GM12878 (cell line): ENCODE data around the gene ALDH1L1. TPM values are rescaled to one million over a fixed set of nuclear protein-coding genes. Genes with fewer than 3 reads are reported as not detected.

Experiments used
- ATAC-seq: fragments of 200-7000 bp; cut with Tn5 transposase; 3 replicates; pipeline ENCODE4 v1.9.1; 2020; ENCODE audit warnings: mild to moderate bottlenecking, moderate library complexity
- BruUV-seq: library from RNA; stranded (reverse); fragments of 400-500 nt; replicated peaks from 2 replicates; lab custom pipeline; 2021; lab: Mats Ljungman, UMichigan
- CTCF ChIA-PET: fragments of 300-600 bp; sonication (Branson Sonifier 250); formaldehyde crosslinking; extraction: SDS; loops from one replicate; lab custom pipeline; 2021; ENCODE audit warnings: inconsistent platforms; lab: Yijun Ruan, JAX
- POLR2A ChIA-PET: fragments of 350-600 bp; formaldehyde crosslinking; extraction: SDS; loops from one replicate; lab custom pipeline; 2021; ENCODE audit warnings: inconsistent platforms; lab: Charles Lee
- RAD21 ChIA-PET: fragments of 300-600 bp; sonication (Branson Sonifier 250); formaldehyde crosslinking; loops from one replicate; lab custom pipeline; 2023; ENCODE audit warnings: antibody characterized with exemption; ENCODE audit not compliant: unreplicated experiment; lab: Charles Lee
- SMC1A ChIA-PET: fragments of 300-600 bp; sonication (Branson Sonifier 250); formaldehyde crosslinking; loops from one replicate; lab custom pipeline; 2023; ENCODE audit not compliant: unreplicated experiment, uncharacterized antibody; lab: Charles Lee
- DNase-seq: peaks from one replicate; pipeline ENCODE4 v3.0.0-alpha.2; 2011; ENCODE audit warnings: low read depth, low spot score
- FAIRE-seq: peaks from 3 replicates; lab custom pipeline; 2011; peaks lifted over from hg19 to GRCh38; lab: Jason Lieb, UNC
- H2AFZ ChIP-seq: 2 replicates; pipeline ENCODE4 v1.6.0; 2011; ENCODE audit warnings: low read depth, low read length, control low read depth; ENCODE audit not compliant: control insufficient read depth
- H3K27ac ChIP-seq: 2 replicates; pipeline ENCODE4 v1.5.1; 2011; ENCODE audit warnings: control low read depth; ENCODE audit not compliant: control insufficient read depth, insufficient read depth
- H3K27me3 ChIP-seq, 2 experiments: replicated peaks in 1 of 2; 2 replicates each; pipeline versions ENCODE4 v1.6.0 to v1.6.1; 2011; ENCODE audit warnings: low read length in 1 of 2; ENCODE audit not compliant: control insufficient read depth in 2 of 2, insufficient read depth in 2 of 2
- H3K36me3 ChIP-seq, 2 experiments: 2 replicates each; pipeline ENCODE4 v1.5.1; 2011; ENCODE audit warnings: low read length in 1 of 2; ENCODE audit not compliant: control insufficient read depth in 2 of 2, insufficient read depth in 2 of 2
- H3K4me1 ChIP-seq: 2 replicates; pipeline ENCODE4 v1.6.1; 2011; ENCODE audit warnings: mild to moderate bottlenecking, low read length, moderate library complexity, mixed read lengths; ENCODE audit not compliant: control insufficient read depth, insufficient read depth
- H3K4me2 ChIP-seq: 2 replicates; pipeline ENCODE4 v1.6.0; 2011; ENCODE audit warnings: control low read depth; ENCODE audit not compliant: control insufficient read depth, insufficient read depth
- H3K4me3 ChIP-seq: fragments of 200-600 bp; sonication (generic); 2 replicates; pipeline ENCODE4 v1.5.1; 2016
- H3K79me2 ChIP-seq: 2 replicates; pipeline ENCODE4 v1.6.0; 2011; ENCODE audit warnings: low read length; ENCODE audit not compliant: control insufficient read depth, insufficient read depth
- H3K9ac ChIP-seq: 2 replicates; pipeline ENCODE4 v1.8.0; 2011; ENCODE audit warnings: low read length, control low read depth, mixed read lengths; ENCODE audit not compliant: control insufficient read depth, insufficient read depth
- H3K9me3 ChIP-seq: replicated peaks from 3 replicates; pipeline ENCODE4 v1.5.1; 2011; ENCODE audit warnings: mild to moderate bottlenecking, low read length; ENCODE audit not compliant: control insufficient read depth, insufficient read depth
- H4K20me1 ChIP-seq: 2 replicates; pipeline ENCODE4 v1.6.0; 2011; ENCODE audit not compliant: control insufficient read depth, insufficient read depth
- BCL11A ChIP-seq: IDR thresholded peaks from 2 replicates; pipeline ENCODE4 v1.6.1; 2011; ENCODE audit warnings: low read depth, low read length
- BRCA1 ChIP-seq: IDR thresholded peaks from 2 replicates; pipeline ENCODE4 v1.6.1; 2011; ENCODE audit warnings: low read depth, low read length, improper control_type of control experiment
- CEBPB ChIP-seq, 2 experiments: fragments of 150-350 bp in 1 of 2; IDR thresholded peaks; 2 replicates each; pipeline ENCODE4 v1.6.1; 2012 to 2014; ENCODE audit warnings: low read depth in 2 of 2, low read length in 2 of 2, borderline replicate concordance in 1 of 2, inconsistent platforms in 1 of 2
- CREB1 ChIP-seq: IDR thresholded peaks from 2 replicates; pipeline ENCODE4 v1.6.1; 2012; ENCODE audit warnings: low read depth, mild to moderate bottlenecking, inconsistent platforms
- EP300 ChIP-seq, 2 experiments: fragments of 150-350 bp in 1 of 2; IDR thresholded peaks; 2 replicates each; pipeline ENCODE4 v1.6.1; 2011 to 2012; ENCODE audit warnings: low read depth in 2 of 2, low read length in 2 of 2, borderline replicate concordance in 1 of 2, improper control_type of control experiment in 1 of 2, inconsistent platforms in 1 of 2; ENCODE audit not compliant: control insufficient read depth in 1 of 2
- FOS ChIP-seq: IDR thresholded peaks from 3 replicates; pipeline ENCODE4 v1.6.1; 2011; ENCODE audit warnings: borderline replicate concordance; ENCODE audit not compliant: insufficient read length; ENCODE audit errors: extremely low read depth
- POU2F2 ChIP-seq: IDR thresholded peaks from 3 replicates; pipeline ENCODE4 v1.6.1; 2011; ENCODE audit warnings: low read depth, mild to moderate bottlenecking, low read length, borderline replicate concordance
- TAF1 ChIP-seq: IDR thresholded peaks from 2 replicates; pipeline ENCODE4 v1.6.1; 2011; ENCODE audit warnings: mild to moderate bottlenecking, low read depth, low read length, borderline replicate concordance
- TARDBP ChIP-seq: IDR thresholded peaks from 2 replicates; pipeline ENCODE4 v1.6.1; 2016; ENCODE audit warnings: borderline replicate concordance
- ZNF207 ChIP-seq: fragments of 450-650 bp; IDR thresholded peaks from 2 replicates; pipeline ENCODE4 v1.6.1; 2014; ENCODE audit warnings: antibody characterized with exemption, mild to moderate bottlenecking, borderline replicate concordance
- ZNF622 ChIP-seq: fragments of 450-650 bp; IDR thresholded peaks from 2 replicates; pipeline ENCODE4 v1.6.1; 2017; ENCODE audit warnings: mild to moderate bottlenecking, inconsistent platforms
- WGBS: methylation state at CpG from one replicate; pipeline ENCODE4 v1.1.6; 2016; ENCODE audit warnings: low lambda C conversion rate; ENCODE audit not compliant: insufficient replicate concordance, insufficient coverage; ENCODE audit errors: missing lambda C conversion rate; 5-methylcytosine and 5-hydroxymethylcytosine counted together
- in situ Hi-C: fragments of 300-500 bp; cut with MboI; formaldehyde crosslinking; loops from 9 replicates; pipeline ENCODE4 v1.14.3; 2018; ENCODE audit warnings: mixed read lengths
- intact Hi-C: fragments of 100-400 bp; cut with micrococcal nuclease; formaldehyde crosslinking; loops from one replicate; pipeline ENCODE4 v1.14.2; 2022; ENCODE audit not compliant: unreplicated experiment
- polyA plus RNA-seq, 11 experiments: library from polyadenylated mRNA; depleted of rRNA in 4 of 11; unstranded in 6 of 11; stranded (reverse) in 5 of 11; fragments of >200 nt; fragmentation: Nextera tagmentation in 4 of 11; fragmentation: Illumina TruSeq in 1 of 11; extraction: Ambion mirVana in 4 of 11; extraction: Trizol in 1 of 11; gene quantifications; 1 replicate in 1 of 11; 2 replicates in 10 of 11; pipeline versions ENCODE4 v1.2.1 to v1.2.3, GENCODE V29; 2011 to 2016; ENCODE audit warnings: inconsistent platforms in 2 of 11, missing spikeins in 2 of 11, low read depth in 1 of 11
- total RNA-seq, 4 experiments: library from RNA; depleted of rRNA in 3 of 4; stranded (reverse); fragments of >200 nt in 3 of 4; fragmentation: Illumina TruSeq in 1 of 4; extraction: Trizol in 1 of 4; gene quantifications; 2 replicates each; pipeline versions ENCODE4 v1.2.1 to v1.2.3, GENCODE V29; 2013 to 2021
- TF ChIP-seq, protein P1 (sequence below): IDR thresholded peaks from 2 replicates; pipeline ENCODE4 v1.6.1; 2012; ENCODE audit warnings: improper control_type of control experiment, low read depth, low read length; ENCODE audit not compliant: insufficient replicate concordance
- TF ChIP-seq, protein P2 (sequence below): fragments of 450-650 bp; IDR thresholded peaks from 2 replicates; pipeline ENCODE4 v1.6.1; 2017; ENCODE audit warnings: mild to moderate bottlenecking, moderate library complexity
- TF ChIP-seq, protein P3 (sequence below): fragments of 450-650 bp; IDR thresholded peaks from 2 replicates; pipeline ENCODE4 v1.6.1; 2014; ENCODE audit warnings: mild to moderate bottlenecking

Gene ALDH1L1
- total and polyA plus RNA-seq, 10 of the 15 experiments (the other 5 are each of a cell fraction or from before 2014, with no cell fraction given): 0.04 to 18.2 (median 0.45) TPM

DNA sequence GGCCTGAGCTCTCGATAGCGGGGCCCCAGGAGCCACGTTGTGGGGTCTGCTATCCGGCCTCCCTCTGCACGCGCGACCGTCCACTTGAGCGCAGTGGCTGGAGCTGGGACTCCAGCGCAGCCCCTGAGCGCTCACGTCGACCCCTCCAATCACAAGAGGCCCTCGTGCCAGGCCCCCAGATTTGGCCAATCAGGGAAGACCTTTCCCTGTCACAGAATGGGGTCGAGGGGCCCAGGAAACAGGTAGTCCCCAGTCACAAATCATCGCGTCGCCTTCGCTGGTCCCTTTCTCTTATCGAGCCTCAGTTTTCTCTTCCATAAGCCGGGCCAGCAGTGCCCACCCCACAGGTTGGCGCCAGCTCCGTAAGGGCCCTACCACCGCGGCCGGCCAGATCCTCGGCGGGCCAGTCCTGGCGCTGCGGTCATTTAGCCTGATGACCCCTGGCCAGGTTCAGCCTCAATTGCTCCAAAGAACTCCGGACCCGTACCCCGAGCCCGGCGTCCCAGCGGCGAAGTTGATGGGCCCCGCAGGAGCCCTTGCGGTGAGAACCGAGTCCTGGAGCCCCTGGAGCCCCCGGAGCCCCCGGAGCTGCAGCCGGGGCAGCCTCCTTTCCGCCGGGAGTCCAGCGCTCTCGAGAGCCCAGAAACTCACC is 435 bp downstream of the ALDH1L1 start:
- no peak overlapping the region for H3K9ac ChIP-seq
- BruUV-seq: no TSS peak
- ChIA-PET SMC1A (no interaction called here), RAD21 (no interaction called here), CTCF (no interaction called here), POLR2A (no interaction called here)
- no peaks in the 10 kb centered on the region for H3K4me1 ChIP-seq
- no peak for ATAC-seq
- WGBS: 9% methylated on average over 47 of the region's 47 CpGs
- H3K4me3 ChIP-seq: no peak overlapping the region
- no peak overlapping the region for H3K27ac ChIP-seq
- DNase-seq: no peak
- no peak for FAIRE-seq
- no peaks in the 10 kb centered on the region for H4K20me1 ChIP-seq
- intact Hi-C loops (no loop called here), in situ Hi-C loops (no loop called here)
- H3K79me2 ChIP-seq: no peaks in the 10 kb centered on the region
- no peak overlapping the region for H2AFZ ChIP-seq
- no peaks in the 10 kb centered on the region for H3K36me3 ChIP-seq
- no peaks in the 10 kb centered on the region for H3K9me3 ChIP-seq
- H3K27me3 ChIP-seq: peaks cover 0 to 3% of the 10 kb centered on the region in 2 experiments; a peak in 1 of 4 replicates
- no peak overlapping the region for H3K4me2 ChIP-seq
- TF ChIP-seq, protein P1, sequence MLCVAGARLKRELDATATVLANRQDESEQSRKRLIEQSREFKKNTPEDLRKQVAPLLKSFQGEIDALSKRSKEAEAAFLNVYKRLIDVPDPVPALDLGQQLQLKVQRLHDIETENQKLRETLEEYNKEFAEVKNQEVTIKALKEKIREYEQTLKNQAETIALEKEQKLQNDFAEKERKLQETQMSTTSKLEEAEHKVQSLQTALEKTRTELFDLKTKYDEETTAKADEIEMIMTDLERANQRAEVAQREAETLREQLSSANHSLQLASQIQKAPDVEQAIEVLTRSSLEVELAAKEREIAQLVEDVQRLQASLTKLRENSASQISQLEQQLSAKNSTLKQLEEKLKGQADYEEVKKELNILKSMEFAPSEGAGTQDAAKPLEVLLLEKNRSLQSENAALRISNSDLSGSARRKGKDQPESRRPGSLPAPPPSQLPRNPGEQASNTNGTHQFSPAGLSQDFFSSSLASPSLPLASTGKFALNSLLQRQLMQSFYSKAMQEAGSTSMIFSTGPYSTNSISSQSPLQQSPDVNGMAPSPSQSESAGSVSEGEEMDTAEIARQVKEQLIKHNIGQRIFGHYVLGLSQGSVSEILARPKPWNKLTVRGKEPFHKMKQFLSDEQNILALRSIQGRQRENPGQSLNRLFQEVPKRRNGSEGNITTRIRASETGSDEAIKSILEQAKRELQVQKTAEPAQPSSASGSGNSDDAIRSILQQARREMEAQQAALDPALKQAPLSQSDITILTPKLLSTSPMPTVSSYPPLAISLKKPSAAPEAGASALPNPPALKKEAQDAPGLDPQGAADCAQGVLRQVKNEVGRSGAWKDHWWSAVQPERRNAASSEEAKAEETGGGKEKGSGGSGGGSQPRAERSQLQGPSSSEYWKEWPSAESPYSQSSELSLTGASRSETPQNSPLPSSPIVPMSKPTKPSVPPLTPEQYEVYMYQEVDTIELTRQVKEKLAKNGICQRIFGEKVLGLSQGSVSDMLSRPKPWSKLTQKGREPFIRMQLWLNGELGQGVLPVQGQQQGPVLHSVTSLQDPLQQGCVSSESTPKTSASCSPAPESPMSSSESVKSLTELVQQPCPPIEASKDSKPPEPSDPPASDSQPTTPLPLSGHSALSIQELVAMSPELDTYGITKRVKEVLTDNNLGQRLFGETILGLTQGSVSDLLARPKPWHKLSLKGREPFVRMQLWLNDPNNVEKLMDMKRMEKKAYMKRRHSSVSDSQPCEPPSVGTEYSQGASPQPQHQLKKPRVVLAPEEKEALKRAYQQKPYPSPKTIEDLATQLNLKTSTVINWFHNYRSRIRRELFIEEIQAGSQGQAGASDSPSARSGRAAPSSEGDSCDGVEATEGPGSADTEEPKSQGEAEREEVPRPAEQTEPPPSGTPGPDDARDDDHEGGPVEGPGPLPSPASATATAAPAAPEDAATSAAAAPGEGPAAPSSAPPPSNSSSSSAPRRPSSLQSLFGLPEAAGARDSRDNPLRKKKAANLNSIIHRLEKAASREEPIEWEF: no peak
- TF ChIP-seq EP300 (IDR thresholded peaks at IDR 0.05; ENCODE audit: borderline replicate concordance in 1 of 2, control insufficient read depth in 1 of 2, low read depth in 2 of 2, low read length in 2 of 2): no peak
- no peak for TF ChIP-seq BRCA1
- no peak for TF ChIP-seq CREB1
- TF ChIP-seq TAF1: no peak
- TF ChIP-seq POU2F2: no peak
- no peak for TF ChIP-seq FOS
- TF ChIP-seq TARDBP: no peak
- TF ChIP-seq, protein P2, sequence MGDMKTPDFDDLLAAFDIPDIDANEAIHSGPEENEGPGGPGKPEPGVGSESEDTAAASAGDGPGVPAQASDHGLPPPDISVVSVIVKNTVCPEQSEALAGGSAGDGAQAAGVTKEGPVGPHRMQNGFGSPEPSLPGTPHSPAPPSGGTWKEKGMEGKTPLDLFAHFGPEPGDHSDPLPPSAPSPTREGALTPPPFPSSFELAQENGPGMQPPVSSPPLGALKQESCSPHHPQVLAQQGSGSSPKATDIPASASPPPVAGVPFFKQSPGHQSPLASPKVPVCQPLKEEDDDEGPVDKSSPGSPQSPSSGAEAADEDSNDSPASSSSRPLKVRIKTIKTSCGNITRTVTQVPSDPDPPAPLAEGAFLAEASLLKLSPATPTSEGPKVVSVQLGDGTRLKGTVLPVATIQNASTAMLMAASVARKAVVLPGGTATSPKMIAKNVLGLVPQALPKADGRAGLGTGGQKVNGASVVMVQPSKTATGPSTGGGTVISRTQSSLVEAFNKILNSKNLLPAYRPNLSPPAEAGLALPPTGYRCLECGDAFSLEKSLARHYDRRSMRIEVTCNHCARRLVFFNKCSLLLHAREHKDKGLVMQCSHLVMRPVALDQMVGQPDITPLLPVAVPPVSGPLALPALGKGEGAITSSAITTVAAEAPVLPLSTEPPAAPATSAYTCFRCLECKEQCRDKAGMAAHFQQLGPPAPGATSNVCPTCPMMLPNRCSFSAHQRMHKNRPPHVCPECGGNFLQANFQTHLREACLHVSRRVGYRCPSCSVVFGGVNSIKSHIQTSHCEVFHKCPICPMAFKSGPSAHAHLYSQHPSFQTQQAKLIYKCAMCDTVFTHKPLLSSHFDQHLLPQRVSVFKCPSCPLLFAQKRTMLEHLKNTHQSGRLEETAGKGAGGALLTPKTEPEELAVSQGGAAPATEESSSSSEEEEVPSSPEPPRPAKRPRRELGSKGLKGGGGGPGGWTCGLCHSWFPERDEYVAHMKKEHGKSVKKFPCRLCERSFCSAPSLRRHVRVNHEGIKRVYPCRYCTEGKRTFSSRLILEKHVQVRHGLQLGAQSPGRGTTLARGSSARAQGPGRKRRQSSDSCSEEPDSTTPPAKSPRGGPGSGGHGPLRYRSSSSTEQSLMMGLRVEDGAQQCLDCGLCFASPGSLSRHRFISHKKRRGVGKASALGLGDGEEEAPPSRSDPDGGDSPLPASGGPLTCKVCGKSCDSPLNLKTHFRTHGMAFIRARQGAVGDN: no peak
- no peak for TF ChIP-seq CEBPB (IDR thresholded peaks at IDR 0.05; ENCODE audit: borderline replicate concordance in 1 of 2, low read depth in 2 of 2, low read length in 2 of 2)
- TF ChIP-seq, protein P3, sequence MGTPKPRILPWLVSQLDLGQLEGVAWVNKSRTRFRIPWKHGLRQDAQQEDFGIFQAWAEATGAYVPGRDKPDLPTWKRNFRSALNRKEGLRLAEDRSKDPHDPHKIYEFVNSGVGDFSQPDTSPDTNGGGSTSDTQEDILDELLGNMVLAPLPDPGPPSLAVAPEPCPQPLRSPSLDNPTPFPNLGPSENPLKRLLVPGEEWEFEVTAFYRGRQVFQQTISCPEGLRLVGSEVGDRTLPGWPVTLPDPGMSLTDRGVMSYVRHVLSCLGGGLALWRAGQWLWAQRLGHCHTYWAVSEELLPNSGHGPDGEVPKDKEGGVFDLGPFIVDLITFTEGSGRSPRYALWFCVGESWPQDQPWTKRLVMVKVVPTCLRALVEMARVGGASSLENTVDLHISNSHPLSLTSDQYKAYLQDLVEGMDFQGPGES: no peak
- no peak for TF ChIP-seq ZNF622
- no peak for TF ChIP-seq ZNF207
- TF ChIP-seq BCL11A: no peak
